ENCODE results near the gene TMEM161B.
"Not testable (repeated sequence)": the region's sequence is repeated elsewhere in the genome, so short reads cannot be mapped to it uniquely, and the experiment has no call there.

TMEM161B gene

GRCh38 chr5:88248743-88249540 is 19.7 kb downstream of the TMEM161B start:
- no peak for DNase-seq

DNA sequence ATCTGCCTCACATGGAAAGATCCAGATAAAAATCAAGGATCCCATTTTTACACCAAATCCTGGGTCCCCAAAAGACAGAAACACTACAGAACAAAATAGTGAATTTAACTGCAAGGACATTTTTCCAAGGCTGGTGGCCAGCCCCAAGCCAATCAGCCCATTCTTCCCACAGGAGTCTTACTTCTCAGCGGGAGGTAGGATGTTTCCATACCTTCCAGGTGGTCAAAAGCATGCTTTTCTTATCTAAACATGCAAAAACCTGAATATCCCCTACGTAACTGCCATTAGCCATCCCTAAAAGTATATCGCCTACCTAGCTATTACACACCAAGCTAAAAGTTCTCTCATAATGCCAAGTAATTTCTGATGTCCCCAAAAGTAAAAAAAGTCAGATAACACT is 20.6 kb downstream of the TMEM161B start:
- DNase-seq = no peak

- DNase-seq = no peak
Observed at GRCh38 chr5:88245893-88246244, 22.8 kb downstream of the TMEM161B start.

DNA sequence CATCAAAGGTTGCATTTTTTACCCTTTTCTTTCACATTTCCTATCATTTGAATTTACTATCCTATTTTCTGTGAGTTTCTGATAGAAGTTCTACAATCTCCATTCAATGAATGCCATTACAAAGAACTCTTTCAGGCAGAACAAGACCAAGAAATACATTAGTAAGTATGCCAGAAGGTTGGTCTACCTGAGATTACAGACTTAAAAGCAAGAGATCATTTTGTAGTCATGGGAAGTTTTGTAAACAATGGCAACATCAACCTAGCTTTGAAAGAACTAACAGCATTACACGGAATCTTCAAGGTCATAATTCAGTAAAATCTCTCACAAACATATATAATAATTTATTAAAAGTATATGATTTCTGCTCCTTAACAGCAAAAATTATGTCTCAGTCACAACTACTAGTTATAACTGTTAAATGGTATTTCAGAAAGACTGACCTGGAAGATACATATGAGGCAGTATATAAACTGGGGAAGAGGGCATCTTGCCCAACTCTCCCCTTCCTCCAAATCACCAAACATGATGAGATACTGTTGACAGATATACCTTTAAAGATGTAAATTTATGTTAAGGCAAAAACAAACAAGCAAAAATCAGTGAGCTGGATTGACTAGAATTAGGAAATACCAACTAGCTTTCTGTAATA is 23.3 kb downstream of the TMEM161B start:
- no peak for DNase-seq

GRCh38 chr5:88244686-88245085 is 24.0 kb downstream of the TMEM161B start:
- DNase-seq = no peak

GRCh38 chr5:88243493-88243892 is 25.2 kb downstream of the TMEM161B start:
- DNase-seq = not testable (repeated sequence)

GRCh38 chr5:88238732-88239131 is 29.9 kb downstream of the TMEM161B start:
- no peak for DNase-seq

- no peak for DNase-seq
Observed at GRCh38 chr5:88236866-88237642, 31.6 kb downstream of the TMEM161B start.

GRCh38 chr5:88235828-88236227 is 32.8 kb downstream of the TMEM161B start:
- no peak for DNase-seq

GRCh38 chr5:88235346-88235745 is 33.3 kb downstream of the TMEM161B start:
- DNase-seq = no peak

DNA sequence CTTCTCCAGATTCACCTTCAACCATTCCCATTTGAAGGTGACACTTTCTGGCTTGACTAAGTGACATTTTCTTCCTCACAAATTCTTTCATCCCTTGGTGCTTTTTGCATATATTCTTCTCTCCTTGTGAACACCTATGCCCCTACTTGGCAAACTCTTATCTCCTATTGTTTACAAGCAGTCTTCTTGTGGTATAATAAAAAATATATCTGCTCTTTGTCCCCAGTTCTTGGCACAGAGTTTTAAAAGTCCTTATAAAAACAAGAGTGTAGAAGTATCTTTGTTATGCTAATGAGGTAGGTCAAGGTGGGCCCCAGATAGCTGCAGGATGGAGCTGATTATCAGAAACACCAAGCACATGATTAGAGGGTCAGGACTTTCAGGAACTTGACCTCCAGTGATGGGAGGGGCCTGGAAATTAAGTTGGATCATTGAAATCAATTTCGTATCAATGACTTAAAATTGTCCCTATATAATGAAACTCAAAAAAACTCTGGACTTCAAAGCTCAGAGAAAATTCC is 38.0 kb downstream of the TMEM161B start:
- DNase-seq = no peak

GRCh38 chr5:88226881-88227450 is 41.7 kb downstream of the TMEM161B start:
- no peak for DNase-seq

GRCh38 chr5:88214655-88215054 is 54.0 kb downstream of the TMEM161B start:
- no peak for DNase-seq

DNA sequence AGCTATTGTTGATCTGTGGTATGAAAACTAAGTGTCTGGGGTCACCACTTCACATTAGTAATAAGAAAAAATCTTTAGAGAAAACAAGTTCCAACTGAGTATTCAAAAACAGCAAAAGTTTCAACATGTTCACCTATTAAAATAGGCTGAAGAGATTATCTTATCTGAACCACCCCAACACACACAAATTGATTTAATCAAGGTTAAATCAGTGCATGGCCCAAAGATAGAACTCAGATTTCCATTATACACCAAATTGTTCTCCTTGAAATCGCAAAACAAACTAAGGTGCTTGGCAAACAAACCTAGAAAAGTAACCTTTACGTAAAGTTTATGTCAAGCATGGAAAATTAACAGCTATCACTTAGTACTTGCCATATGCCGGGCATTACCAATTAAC is 61.1 kb downstream of the TMEM161B start:
- no peak for DNase-seq

- DNase-seq = no peak
Observed at GRCh38 chr5:88203981-88204750, 64.5 kb downstream of the TMEM161B start.

DNA sequence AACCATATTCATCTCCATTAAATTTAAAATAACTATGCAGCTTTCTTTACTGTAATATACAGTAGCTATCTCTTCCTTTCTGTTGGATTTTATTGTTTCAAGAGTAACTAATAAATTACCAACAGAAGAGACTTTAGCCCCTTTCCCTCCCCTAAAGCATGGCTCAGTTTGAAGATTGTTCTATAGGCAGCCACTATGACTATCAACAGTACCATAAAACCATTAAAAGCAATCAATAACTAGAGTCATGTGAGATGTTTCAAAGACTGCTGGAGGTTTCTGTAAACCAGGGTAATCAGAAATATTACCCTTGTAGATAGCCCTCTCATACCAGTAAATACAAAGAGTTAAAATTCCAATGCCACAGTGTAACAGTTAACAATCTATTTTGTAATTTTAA is 73.0 kb downstream of the TMEM161B start:
- DNase-seq = no peak

GRCh38 chr5:88193896-88194295 is 74.7 kb downstream of the TMEM161B start:
- DNase-seq = no peak

- no peak for DNase-seq
Observed at GRCh38 chr5:88190106-88190834, 78.4 kb downstream of the TMEM161B start.

DNA sequence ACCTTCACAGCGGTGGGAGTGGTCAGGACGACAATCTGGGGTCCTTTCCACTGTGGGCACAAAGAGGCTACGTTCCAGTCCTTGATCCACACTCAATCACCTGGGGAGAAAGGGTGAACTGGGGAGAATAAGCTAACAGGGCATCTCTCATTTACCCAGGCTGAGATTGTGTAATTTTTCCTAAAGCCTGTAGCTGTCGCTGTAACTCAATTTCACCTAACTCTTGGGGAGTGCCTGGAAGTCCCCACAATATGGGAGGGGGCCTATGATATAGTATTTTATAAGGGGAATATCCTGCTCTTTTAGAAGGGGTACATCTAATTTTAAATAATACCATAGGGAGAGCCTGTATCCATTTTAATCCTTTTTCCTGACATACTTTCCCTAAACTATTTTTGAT is 79.2 kb downstream of the TMEM161B start:
- not testable (repeated sequence) for DNase-seq

DNA sequence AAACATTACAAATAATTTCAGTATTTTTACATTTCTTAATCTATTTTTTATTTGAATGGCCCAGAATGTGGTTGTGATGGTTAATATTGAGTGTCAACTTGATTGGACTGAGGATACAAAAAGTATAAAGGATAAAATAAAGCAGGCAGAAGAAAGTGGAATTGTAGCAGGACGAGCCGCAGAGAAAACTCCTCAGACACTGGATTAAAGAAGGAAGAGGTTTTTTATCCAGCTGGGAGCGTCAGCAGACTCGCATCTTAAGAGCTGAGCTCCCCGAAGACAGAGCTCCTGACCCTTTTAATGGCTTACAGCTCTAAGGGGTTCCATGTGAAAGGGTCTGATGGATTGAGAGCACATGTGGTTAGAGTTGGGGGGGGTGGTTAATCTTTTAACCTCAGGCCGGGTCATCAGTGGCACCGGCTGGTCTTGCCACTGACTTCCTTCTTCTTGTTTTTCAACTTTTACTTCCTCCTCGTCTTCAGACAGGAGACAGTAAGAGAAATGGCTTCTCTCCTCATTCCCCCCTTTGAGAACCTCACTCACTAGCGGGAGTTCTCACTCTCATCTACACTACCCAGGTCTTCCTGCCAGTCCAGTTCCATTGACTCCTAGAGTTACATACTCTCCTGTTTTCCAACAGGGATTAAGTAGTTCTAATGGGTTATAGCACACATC is 80.0 kb downstream of the TMEM161B start:
- peak; percentile 38 for DNase-seq

GRCh38 chr5:88183255-88183654 is 85.4 kb downstream of the TMEM161B start:
- no peak for DNase-seq
